AG04449 (cell line): Measurements from ENCODE around the gene SORBS2.

ENCODE experiments used
- CTCF ChIA-PET: fragments of 350-600 bp; formaldehyde crosslinking; extraction: SDS; loops from one replicate; lab custom pipeline; 2021; ENCODE audit warnings: antibody characterized with exemption; lab: Yijun Ruan, JAX
- POLR2A ChIA-PET: fragments of 400-600, 350-600 bp; formaldehyde crosslinking; extraction: SDS; loops from one replicate; lab custom pipeline; 2020; ENCODE audit warnings: antibody characterized with exemption, inconsistent platforms; lab: Yijun Ruan, JAX
- DNase-seq: peaks from one replicate; pipeline ENCODE4 v3.0.0-alpha.2; 2010; ENCODE audit warnings: low read depth, low spot score
- H3K4me3 ChIP-seq: 2 replicates; pipeline ENCODE4 v1.5.1; 2011; ENCODE audit warnings: low read depth, mild to moderate bottlenecking, control low read depth, low read length
- CTCF ChIP-seq: IDR thresholded peaks from one replicate; pipeline ENCODE4 v1.5.1; 2011; ENCODE audit warnings: mild to moderate bottlenecking, moderate library complexity, low read length, control low read depth, inconsistent platforms; ENCODE audit not compliant: insufficient read depth; ENCODE audit errors: missing control alignments

The SORBS2 gene

DNA sequence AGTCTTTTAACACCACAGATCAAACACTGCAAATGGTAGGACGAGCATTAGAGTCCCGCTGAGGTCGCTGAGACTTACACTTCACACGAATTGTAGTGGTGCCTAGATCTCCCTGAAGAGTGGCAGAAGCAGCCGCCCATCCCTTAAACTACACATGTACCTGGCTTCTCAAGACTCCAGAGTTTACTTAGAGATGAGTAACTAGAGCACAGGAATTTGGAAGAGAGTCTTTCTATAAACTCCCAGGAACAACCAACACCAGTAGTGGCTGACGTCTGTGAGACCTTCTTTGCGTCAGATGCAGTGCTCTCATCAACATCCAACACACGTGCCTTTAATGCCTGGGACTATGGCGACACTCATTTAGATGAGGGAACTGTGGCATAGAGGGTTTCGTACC lies 12.6 kb downstream of the SORBS2 start:
- ChIA-PET CTCF (no interaction called here), POLR2A (no interaction called here)
- no peak for DNase-seq
- H3K4me3 ChIP-seq = no peak overlapping the region
- TF ChIP-seq CTCF = no peak

- no peak for TF ChIP-seq CTCF
- H3K4me3 ChIP-seq = no peak overlapping the region
- ChIA-PET POLR2A (no interaction called here), CTCF (interaction anchor here (1.3 kb wide), 1 partner anchor 10 kb away, joined by 3 read pairs; no protein-coding TSS in a partner anchor)
- no peak for DNase-seq
Observed at GRCh38 chr4:185797596-185798338, 14.2 kb downstream of the SORBS2 start.

DNA sequence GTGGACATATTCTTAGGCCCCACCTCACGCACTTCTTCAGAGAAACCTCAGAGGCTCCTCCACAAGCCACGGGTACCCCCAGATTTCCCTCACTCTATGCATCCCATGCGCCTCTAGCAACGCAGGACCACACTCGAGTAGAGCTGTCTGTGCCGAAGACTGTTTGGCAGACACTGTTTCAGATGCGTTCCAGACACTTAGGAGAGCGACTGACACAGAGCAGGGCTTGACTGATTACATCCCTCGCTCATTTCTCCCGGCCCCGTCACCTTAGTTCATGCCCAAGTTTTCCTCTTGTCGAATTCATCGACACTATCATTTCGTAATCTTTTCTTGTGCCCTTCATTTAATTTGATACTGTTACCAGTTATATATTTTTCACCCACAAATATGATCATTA lies 15.0 kb downstream of the SORBS2 start:
- TF ChIP-seq CTCF = no peak
- no peak overlapping the region for H3K4me3 ChIP-seq
- ChIA-PET POLR2A (no interaction called here), CTCF (interaction anchor here (1.3 kb wide), 1 partner anchor 11 kb away, joined by 3 read pairs; no protein-coding TSS in a partner anchor)
- DNase-seq = no peak

- POLR2A ChIA-PET = no interaction called here
- TF ChIP-seq CTCF = no peak
- CTCF ChIA-PET = no interaction called here
- DNase-seq = no peak
- no peak overlapping the region for H3K4me3 ChIP-seq
Observed at GRCh38 chr4:185796176-185796575, 15.8 kb downstream of the SORBS2 start.

DNA sequence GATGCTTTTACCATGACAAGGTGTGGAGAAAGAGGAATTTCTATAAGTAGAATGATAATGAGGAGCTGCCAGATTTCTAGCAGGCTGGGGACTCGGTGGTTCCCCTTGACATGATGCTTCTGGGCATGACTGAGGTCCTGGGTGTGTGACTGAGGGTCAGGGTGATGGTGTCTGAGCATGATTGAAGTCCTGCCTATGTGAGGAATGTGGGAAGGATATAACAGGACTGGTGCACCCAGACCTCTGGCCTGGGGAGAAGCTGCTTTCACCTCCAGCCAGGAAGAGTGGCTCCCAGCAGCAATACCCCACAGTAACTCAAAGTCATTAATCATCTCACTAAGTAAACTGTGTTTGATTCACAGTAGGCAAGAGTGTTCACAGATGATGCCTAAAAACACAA lies 17.4 kb downstream of the SORBS2 start:
- no peak for TF ChIP-seq CTCF
- CTCF ChIA-PET = no interaction called here
- no peak for DNase-seq

DNA sequence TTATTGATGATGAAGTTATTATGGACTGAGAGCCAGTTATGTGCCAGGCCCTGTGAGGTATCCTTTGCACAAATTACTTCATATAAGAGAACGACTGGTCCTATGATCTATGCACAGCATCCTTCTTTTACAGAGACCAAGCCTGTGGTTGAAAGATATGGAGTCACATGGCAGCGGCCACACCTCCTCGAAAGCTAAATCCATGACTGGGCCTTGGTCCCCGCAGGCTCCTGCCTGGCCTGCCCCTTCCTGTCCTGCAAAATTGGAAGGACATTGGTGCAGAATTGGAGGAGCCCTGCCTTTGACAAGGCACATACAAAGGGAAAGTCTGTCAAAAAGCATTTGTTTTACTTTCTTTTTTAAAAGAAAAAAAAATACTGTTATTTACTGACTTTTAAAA lies 18.3 kb downstream of the SORBS2 start:
- no peak for TF ChIP-seq CTCF
- ChIA-PET POLR2A (interaction anchor here (1.5 kb wide), 1 partner anchor 19 kb away, joined by 8 read pairs; no protein-coding TSS in a partner anchor), CTCF (no interaction called here)

More for the DNA sequence above, 17.4 kb downstream of the SORBS2 start:
- POLR2A ChIA-PET = interaction anchor here (0.7 kb wide), 1 partner anchor 20 kb away, joined by 3 read pairs; no protein-coding TSS in a partner anchor
- H3K4me3 ChIP-seq = no peak overlapping the region

More for the DNA sequence above, 18.3 kb downstream of the SORBS2 start:
- DNase-seq = no peak
- no peak overlapping the region for H3K4me3 ChIP-seq
